HEK293 (cell line): ENCODE results near the gene AURKAIP1.

Source experiments
- EGR2 ChIP-seq: fragments of 450-650 bp; formaldehyde crosslinking; IDR thresholded peaks from 2 replicates; pipeline ENCODE4 v1.5.1; 2016; ENCODE audit warnings: low read depth, missing biosample characterization, missing genetic modification characterization
- GLIS2 ChIP-seq: fragments of 450-650 bp; formaldehyde crosslinking; IDR thresholded peaks from 2 replicates; pipeline ENCODE4 v1.5.1; 2016; ENCODE audit warnings: missing biosample characterization, missing genetic modification characterization
- HOXC10 ChIP-seq: sonication (generic); formaldehyde crosslinking; IDR thresholded peaks from 2 replicates; pipeline ENCODE4 v1.8.1; 2023; ENCODE audit warnings: mild to moderate bottlenecking, missing genetic modification reagents
- KLF1 ChIP-seq: fragments of 450-650 bp; formaldehyde crosslinking; IDR thresholded peaks from 2 replicates; pipeline ENCODE4 v1.5.1; 2016; ENCODE audit warnings: missing biosample characterization, missing genetic modification characterization
- MZF1 ChIP-seq: fragments of 450-650 bp; formaldehyde crosslinking; IDR thresholded peaks from 2 replicates; pipeline ENCODE4 v1.5.1; 2017; ENCODE audit warnings: missing biosample characterization, missing genetic modification characterization, borderline replicate concordance
- YY2 ChIP-seq: fragments of 450-650 bp; formaldehyde crosslinking; IDR thresholded peaks from 2 replicates; pipeline ENCODE4 v1.5.1; 2016; ENCODE audit warnings: missing biosample characterization, missing genetic modification characterization
- ZBTB20 ChIP-seq: fragments of 450-650 bp; formaldehyde crosslinking; IDR thresholded peaks from 2 replicates; pipeline ENCODE4 v1.5.1; 2016; ENCODE audit warnings: missing biosample characterization, missing genetic modification characterization
- ZBTB21 ChIP-seq: fragments of 450-650 bp; formaldehyde crosslinking; IDR thresholded peaks from 2 replicates; pipeline ENCODE4 v1.5.1; 2017; ENCODE audit warnings: missing biosample characterization, missing genetic modification characterization
- ZFP37 ChIP-seq: fragments of 450-650 bp; formaldehyde crosslinking; IDR thresholded peaks from 2 replicates; pipeline ENCODE4 v1.5.1; 2016; ENCODE audit warnings: missing biosample characterization, missing genetic modification characterization
- ZFP69B ChIP-seq: fragments of 450-650 bp; formaldehyde crosslinking; IDR thresholded peaks from 2 replicates; pipeline ENCODE4 v1.5.1; 2016; ENCODE audit warnings: missing biosample characterization, missing genetic modification characterization
- ZIC2 ChIP-seq: fragments of 450-650 bp; formaldehyde crosslinking; IDR thresholded peaks from 2 replicates; pipeline ENCODE4 v1.5.1; 2016; ENCODE audit warnings: missing biosample characterization, missing genetic modification characterization
- ZNF335 ChIP-seq: fragments of 450-650 bp; formaldehyde crosslinking; conservative IDR thresholded peaks from 2 replicates; pipeline ENCODE4 v1.5.1; 2016; ENCODE audit warnings: missing biosample characterization, missing genetic modification characterization
- ZNF530 ChIP-seq: fragments of 450-650 bp; formaldehyde crosslinking; IDR thresholded peaks from 2 replicates; pipeline ENCODE4 v1.5.1; 2016; ENCODE audit warnings: low read depth, missing biosample characterization, missing genetic modification characterization
- ZNF561 ChIP-seq: fragments of 450-650 bp; IDR thresholded peaks from 2 replicates; pipeline ENCODE4 v1.5.1; 2018; ENCODE audit warnings: missing biosample characterization, missing genetic modification characterization, borderline replicate concordance
- ZNF654 ChIP-seq: fragments of 450-650 bp; formaldehyde crosslinking; IDR thresholded peaks from 2 replicates; pipeline ENCODE4 v1.5.1; 2016; ENCODE audit warnings: low read depth, missing biosample characterization, missing genetic modification characterization
- ZSCAN23 ChIP-seq: fragments of 450-650 bp; formaldehyde crosslinking; IDR thresholded peaks from 2 replicates; pipeline ENCODE4 v1.5.1; 2016; ENCODE audit warnings: missing biosample characterization, missing genetic modification characterization
- TF ChIP-seq, protein P1 (sequence below): fragments of 450-650 bp; formaldehyde crosslinking; IDR thresholded peaks from 2 replicates; pipeline ENCODE4 v1.5.1; 2016; ENCODE audit warnings: missing biosample characterization, missing genetic modification characterization
- TF ChIP-seq, protein P2 (sequence below): fragments of 450-650 bp; formaldehyde crosslinking; conservative IDR thresholded peaks from 2 replicates; pipeline ENCODE4 v1.5.1; 2016; ENCODE audit warnings: low read depth, missing biosample characterization, missing genetic modification characterization
- TF ChIP-seq, protein P3 (sequence below): fragments of 450-650 bp; formaldehyde crosslinking; IDR thresholded peaks from 2 replicates; pipeline ENCODE4 v1.5.1; 2017; ENCODE audit warnings: missing biosample characterization, missing genetic modification characterization
- TF ChIP-seq, protein P4 (sequence below): fragments of 450-650 bp; IDR thresholded peaks from 2 replicates; pipeline ENCODE4 v1.5.1; 2018; ENCODE audit warnings: missing biosample characterization, missing genetic modification characterization
- TF ChIP-seq, protein P5 (sequence below): sonication (generic); formaldehyde crosslinking; IDR thresholded peaks from 2 replicates; pipeline ENCODE4 v1.8.1; 2022; ENCODE audit warnings: mild to moderate bottlenecking, moderate library complexity, missing genetic modification reagents
- TF ChIP-seq, protein P6 (sequence below): fragments of 450-650 bp; formaldehyde crosslinking; optimal IDR thresholded peaks from 2 replicates; pipeline ENCODE3; 2016; ENCODE audit warnings: missing biosample characterization, mild to moderate bottlenecking, missing genetic modification characterization
- TF ChIP-seq, protein P7 (sequence below): fragments of 450-650 bp; formaldehyde crosslinking; IDR thresholded peaks from 2 replicates; pipeline ENCODE4 v1.5.1; 2016; ENCODE audit warnings: missing biosample characterization, missing genetic modification characterization

The AURKAIP1 gene

DNA sequence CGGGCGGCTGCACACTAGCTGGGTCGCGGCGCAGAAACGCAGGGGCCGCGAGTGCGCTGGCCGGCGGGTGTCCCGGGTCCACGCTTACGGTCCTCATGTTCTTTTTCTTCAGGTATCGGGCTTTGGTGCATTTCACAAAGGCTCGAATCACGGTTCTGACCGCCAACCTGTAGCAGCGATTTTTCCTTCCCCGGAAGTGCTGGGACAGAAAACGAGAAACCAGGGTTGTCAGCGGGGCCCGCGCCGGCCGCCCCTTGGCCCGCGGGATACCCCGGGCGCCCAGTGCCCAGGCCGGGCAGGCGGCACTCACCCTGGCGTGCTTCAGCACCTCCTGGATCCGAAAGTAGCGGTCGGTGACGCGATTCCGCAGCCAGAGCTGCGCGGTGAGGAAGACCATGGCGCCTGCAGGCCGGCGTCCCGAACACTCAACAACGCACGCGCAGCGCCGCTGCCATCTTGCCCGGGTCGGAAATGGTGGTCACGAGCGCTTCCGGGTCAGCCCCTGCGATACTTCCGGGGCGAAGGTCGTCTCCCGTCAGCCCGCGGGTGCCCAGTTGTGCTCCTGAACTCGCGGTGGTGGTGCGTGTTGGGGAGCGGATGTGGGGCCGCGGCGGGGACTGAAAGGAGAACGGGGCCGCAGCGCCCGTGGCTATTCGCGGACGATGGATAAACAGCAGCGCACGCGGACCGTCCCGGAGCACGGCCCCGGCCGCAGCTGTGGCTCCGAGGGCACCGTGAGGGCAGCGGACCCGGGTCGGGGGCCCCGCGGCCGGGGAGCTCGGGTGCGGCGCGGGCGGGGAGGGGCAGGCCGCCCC, 32.0 kb upstream of the AURKAIP1 start, which contains the start of gene MRPL20 (continued):
- TF ChIP-seq, protein P1, sequence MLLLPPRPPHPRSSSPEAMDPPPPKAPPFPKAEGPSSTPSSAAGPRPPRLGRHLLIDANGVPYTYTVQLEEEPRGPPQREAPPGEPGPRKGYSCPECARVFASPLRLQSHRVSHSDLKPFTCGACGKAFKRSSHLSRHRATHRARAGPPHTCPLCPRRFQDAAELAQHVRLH (tag by site-specific recombination), result peak; percentile 91
- peak; percentile 34; the same call in 1 of the 2 replicates for TF ChIP-seq ZBTB21 (tag by site-specific recombination)
- TF ChIP-seq, protein P2, sequence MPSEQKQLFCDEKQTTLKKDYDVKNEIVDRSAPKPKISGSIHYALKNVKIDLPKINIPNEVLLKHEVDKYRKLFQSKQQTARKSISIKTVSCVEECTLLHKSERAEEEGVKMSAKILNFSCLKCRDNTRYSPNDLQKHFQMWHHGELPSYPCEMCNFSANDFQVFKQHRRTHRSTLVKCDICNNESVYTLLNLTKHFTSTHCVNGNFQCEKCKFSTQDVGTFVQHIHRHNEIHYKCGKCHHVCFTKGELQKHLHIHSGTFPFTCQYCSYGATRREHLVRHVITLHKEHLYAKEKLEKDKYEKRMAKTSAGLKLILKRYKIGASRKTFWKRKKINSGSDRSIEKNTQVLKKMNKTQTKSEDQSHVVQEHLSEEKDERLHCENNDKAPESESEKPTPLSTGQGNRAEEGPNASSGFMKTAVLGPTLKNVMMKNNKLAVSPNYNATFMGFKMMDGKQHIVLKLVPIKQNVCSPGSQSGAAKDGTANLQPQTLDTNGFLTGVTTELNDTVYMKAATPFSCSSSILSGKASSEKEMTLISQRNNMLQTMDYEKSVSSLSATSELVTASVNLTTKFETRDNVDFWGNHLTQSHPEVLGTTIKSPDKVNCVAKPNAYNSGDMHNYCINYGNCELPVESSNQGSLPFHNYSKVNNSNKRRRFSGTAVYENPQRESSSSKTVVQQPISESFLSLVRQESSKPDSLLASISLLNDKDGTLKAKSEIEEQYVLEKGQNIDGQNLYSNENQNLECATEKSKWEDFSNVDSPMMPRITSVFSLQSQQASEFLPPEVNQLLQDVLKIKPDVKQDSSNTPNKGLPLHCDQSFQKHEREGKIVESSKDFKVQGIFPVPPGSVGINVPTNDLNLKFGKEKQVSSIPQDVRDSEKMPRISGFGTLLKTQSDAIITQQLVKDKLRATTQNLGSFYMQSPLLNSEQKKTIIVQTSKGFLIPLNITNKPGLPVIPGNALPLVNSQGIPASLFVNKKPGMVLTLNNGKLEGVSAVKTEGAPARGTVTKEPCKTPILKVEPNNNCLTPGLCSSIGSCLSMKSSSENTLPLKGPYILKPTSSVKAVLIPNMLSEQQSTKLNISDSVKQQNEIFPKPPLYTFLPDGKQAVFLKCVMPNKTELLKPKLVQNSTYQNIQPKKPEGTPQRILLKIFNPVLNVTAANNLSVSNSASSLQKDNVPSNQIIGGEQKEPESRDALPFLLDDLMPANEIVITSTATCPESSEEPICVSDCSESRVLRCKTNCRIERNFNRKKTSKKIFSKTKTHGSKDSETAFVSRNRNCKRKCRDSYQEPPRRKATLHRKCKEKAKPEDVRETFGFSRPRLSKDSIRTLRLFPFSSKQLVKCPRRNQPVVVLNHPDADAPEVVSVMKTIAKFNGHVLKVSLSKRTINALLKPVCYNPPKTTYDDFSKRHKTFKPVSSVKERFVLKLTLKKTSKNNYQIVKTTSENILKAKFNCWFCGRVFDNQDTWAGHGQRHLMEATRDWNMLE (tag by site-specific recombination), result peak; percentile 99
- no peak for TF ChIP-seq ZNF654 (tag by site-specific recombination)
- no peak for TF ChIP-seq EGR2 (tag by site-specific recombination)
- TF ChIP-seq, protein P3, sequence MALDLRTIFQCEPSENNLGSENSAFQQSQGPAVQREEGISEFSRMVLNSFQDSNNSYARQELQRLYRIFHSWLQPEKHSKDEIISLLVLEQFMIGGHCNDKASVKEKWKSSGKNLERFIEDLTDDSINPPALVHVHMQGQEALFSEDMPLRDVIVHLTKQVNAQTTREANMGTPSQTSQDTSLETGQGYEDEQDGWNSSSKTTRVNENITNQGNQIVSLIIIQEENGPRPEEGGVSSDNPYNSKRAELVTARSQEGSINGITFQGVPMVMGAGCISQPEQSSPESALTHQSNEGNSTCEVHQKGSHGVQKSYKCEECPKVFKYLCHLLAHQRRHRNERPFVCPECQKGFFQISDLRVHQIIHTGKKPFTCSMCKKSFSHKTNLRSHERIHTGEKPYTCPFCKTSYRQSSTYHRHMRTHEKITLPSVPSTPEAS (tag by site-specific recombination), result peak; percentile 15; the same call in 1 of the 2 replicates
- TF ChIP-seq, protein P4, sequence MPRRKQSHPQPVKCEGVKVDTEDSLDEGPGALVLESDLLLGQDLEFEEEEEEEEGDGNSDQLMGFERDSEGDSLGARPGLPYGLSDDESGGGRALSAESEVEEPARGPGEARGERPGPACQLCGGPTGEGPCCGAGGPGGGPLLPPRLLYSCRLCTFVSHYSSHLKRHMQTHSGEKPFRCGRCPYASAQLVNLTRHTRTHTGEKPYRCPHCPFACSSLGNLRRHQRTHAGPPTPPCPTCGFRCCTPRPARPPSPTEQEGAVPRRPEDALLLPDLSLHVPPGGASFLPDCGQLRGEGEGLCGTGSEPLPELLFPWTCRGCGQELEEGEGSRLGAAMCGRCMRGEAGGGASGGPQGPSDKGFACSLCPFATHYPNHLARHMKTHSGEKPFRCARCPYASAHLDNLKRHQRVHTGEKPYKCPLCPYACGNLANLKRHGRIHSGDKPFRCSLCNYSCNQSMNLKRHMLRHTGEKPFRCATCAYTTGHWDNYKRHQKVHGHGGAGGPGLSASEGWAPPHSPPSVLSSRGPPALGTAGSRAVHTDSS (tag by site-specific recombination), result peak; percentile 91
- no peak for TF ChIP-seq ZNF530 (tag by site-specific recombination)
- TF ChIP-seq ZIC2, result peak; percentile 37; the same call in 1 of the 2 replicates
- TF ChIP-seq KLF1 (tag by site-specific recombination), result peak; percentile 20
- 0 out of 2 replicates have a peak, but pooled peaks have one; percentile 39 for TF ChIP-seq ZFP69B (tag by site-specific recombination)
- TF ChIP-seq, protein P5, sequence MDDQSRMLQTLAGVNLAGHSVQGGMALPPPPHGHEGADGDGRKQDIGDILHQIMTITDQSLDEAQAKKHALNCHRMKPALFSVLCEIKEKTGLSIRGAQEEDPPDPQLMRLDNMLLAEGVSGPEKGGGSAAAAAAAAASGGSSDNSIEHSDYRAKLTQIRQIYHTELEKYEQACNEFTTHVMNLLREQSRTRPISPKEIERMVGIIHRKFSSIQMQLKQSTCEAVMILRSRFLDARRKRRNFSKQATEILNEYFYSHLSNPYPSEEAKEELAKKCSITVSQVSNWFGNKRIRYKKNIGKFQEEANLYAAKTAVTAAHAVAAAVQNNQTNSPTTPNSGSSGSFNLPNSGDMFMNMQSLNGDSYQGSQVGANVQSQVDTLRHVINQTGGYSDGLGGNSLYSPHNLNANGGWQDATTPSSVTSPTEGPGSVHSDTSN (CRISPR knock-in tag), result peak; percentile 15; the same call in 1 of the 2 replicates
- TF ChIP-seq ZFP37 (tag by site-specific recombination), result peak; percentile 75; the same call in 1 of the 2 replicates
- peak; percentile 99 for TF ChIP-seq YY2 (tag by site-specific recombination)
- TF ChIP-seq HOXC10 (CRISPR knock-in tag), result no peak
- TF ChIP-seq ZNF335 (tag by site-specific recombination), result peak; percentile 96
- TF ChIP-seq ZNF561 (tag by site-specific recombination), result peak; percentile 53; the same call in 1 of the 2 replicates
- TF ChIP-seq, protein P6, sequence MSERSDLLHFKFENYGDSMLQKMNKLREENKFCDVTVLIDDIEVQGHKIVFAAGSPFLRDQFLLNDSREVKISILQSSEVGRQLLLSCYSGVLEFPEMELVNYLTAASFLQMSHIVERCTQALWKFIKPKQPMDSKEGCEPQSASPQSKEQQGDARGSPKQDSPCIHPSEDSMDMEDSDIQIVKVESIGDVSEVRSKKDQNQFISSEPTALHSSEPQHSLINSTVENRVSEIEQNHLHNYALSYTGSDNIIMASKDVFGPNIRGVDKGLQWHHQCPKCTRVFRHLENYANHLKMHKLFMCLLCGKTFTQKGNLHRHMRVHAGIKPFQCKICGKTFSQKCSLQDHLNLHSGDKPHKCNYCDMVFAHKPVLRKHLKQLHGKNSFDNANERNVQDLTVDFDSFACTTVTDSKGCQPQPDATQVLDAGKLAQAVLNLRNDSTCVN, result peak; percentile 93
- no peak for TF ChIP-seq ZSCAN23 (tag by site-specific recombination)
- TF ChIP-seq MZF1, result no peak
- TF ChIP-seq, protein P7, sequence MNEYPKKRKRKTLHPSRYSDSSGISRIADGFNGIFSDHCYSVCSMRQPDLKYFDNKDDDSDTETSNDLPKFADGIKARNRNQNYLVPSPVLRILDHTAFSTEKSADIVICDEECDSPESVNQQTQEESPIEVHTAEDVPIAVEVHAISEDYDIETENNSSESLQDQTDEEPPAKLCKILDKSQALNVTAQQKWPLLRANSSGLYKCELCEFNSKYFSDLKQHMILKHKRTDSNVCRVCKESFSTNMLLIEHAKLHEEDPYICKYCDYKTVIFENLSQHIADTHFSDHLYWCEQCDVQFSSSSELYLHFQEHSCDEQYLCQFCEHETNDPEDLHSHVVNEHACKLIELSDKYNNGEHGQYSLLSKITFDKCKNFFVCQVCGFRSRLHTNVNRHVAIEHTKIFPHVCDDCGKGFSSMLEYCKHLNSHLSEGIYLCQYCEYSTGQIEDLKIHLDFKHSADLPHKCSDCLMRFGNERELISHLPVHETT, result peak; percentile 89
- TF ChIP-seq ZBTB20 (tag by site-specific recombination), result peak; percentile 66
- peak; percentile 85 for TF ChIP-seq GLIS2
